Measurements from ENCODE around the gene CCIN.
A peak's percentile ranks its signal among the peaks of the same experiment; 100 is the strongest.

The CCIN gene

DNA sequence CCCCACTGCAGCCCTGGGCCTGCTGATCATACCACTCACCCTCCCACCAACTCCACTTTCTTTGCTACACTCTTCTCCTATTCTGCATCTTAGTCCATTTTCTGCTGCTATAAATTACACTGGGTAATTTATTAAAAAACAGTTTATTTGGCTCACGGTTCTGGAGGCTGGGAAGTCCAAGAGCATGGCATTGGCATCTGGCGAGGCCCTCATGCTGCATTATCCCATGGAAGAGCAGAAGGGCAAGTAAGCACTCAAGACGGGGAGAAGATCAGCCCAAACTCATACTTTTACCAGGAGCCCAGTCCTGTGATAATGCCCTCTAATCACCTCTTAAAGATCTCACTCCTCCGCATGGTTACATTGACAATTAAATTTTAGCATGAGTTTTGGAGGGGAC, 23.2 kb upstream of the CCIN start:
- no peak for TF ChIP-seq CTCF (conservative IDR thresholded peaks at IDR 0.05; ENCODE audit: low read depth, low read length)
- no peak overlapping the region for H3K4me3 ChIP-seq (ENCODE audit: low read length)
- no peak for DNase-seq (ENCODE audit: low read depth)

- H3K4me3 ChIP-seq (ENCODE audit: low read length) = no peak overlapping the region
- no peak for TF ChIP-seq CTCF (conservative IDR thresholded peaks at IDR 0.05; ENCODE audit: low read depth, low read length)
- DNase-seq (ENCODE audit: low read depth) = no peak
Observed at GRCh38 chr9:36146651-36147050, 22.5 kb upstream of the CCIN start.

DNA sequence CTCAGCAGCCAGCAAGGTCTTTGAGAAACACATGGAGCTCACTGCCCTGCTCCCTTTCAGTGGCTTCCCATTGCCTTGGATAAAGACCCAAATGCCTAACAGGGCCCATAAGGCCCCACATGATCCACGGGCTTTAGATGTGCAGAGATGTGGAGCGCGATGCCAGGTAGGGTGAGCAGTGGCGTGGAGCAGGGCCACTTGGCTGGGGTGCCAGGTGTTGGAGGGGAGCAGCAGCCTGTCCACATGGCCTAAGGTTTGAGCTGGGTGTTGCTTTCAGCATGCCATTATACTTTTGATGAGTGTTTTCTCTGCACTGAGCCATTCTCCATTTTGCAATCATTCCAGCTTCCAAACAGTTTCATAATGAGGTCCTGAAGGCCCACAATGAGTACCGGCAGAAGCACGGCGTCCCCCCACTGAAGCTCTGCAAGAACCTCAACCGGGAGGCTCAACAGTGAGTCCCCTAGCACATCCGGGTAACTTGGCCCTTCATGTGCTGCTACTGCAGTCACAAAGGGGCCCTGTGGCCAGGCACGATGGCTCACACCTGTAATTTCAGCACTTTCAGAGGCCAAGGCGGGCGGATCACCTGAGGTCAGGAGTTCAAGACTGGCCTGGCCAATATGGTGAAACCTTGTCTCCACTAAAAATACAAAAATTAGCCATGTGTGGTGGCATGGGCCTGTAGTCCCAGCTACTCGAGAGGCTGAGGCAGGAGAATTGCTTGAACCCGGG, 21.6 kb upstream of the CCIN start:
- DNase-seq (ENCODE audit: low read depth) = no peak
- no peak overlapping the region for H3K4me3 ChIP-seq (ENCODE audit: low read length)
- TF ChIP-seq CTCF (conservative IDR thresholded peaks at IDR 0.05; ENCODE audit: low read depth, low read length) = no peak

GRCh38 chr9:36148311-36149051, 20.7 kb upstream of the CCIN start:
- no peak for TF ChIP-seq CTCF (conservative IDR thresholded peaks at IDR 0.05; ENCODE audit: low read depth, low read length)
- H3K4me3 ChIP-seq (ENCODE audit: low read length) = no peak overlapping the region
- DNase-seq (ENCODE audit: low read depth) = peak; percentile 87

- no peak for TF ChIP-seq CTCF (conservative IDR thresholded peaks at IDR 0.05; ENCODE audit: low read depth, low read length)
- peak; percentile 32 for DNase-seq (ENCODE audit: low read depth)
- H3K4me3 ChIP-seq (ENCODE audit: low read length) = no peak overlapping the region
Observed at GRCh38 chr9:36149197-36149596, 20.0 kb upstream of the CCIN start.

DNA sequence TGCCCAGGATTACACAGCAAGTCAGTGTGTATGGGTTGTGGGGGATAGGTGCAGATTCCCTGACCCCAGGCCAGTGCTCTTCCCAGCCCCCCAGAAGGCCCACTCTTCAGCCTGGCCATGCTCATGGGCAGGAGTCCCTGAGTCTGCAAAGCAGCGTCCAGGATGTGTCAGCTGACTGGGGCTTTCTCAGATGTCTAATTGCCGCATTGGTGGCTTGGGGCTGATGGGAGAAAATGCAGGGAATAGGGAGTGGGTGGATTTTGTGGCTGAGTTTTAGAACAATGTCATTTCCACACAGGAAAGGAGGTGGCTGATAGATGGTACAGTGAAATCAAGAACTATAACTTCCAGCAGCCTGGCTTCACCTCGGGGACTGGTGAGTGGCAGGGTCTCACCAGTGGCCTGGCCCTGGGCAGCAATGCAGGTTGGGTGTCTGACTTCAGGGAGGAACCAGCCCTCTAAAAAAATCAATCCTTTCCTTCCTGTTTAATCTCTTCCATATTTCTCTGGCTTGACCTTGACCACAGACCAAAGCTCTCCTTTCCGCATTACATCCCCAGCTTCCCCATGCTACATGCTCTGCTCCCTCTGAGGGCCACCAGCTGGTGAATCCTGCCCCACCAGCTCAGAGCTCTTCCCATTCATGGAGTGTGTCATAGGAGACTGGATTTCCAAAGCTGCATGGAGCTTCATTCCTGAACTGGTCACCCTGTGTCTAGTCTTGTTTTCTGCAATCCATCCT, 18.4 kb upstream of the CCIN start:
- H3K4me3 ChIP-seq (ENCODE audit: low read length) = no peak overlapping the region
- no peak for TF ChIP-seq CTCF (conservative IDR thresholded peaks at IDR 0.05; ENCODE audit: low read depth, low read length)
- DNase-seq (ENCODE audit: low read depth) = no peak

Data from retinal pigment epithelial cell (primary cell).